IPS DF 6.9 (cell line): ENCODE results near the gene GTPBP1.

Experiments used
- DNase-seq: peaks from one replicate; pipeline ENCODE4 v3.0.0-alpha.2; 2013; ENCODE audit warnings: low read depth, low spot score
- H3K27ac ChIP-seq: one replicate; pipeline ENCODE4 v1.5.1; 2013; ENCODE audit warnings: low read length, control low read depth
- H3K27me3 ChIP-seq: 2 replicates; pipeline ENCODE4 v1.6.1; 2013; ENCODE audit warnings: mild to moderate bottlenecking, low read length; ENCODE audit not compliant: control insufficient read depth, insufficient read depth
- H3K36me3 ChIP-seq: 2 replicates; pipeline ENCODE4 v1.6.1; 2013; ENCODE audit warnings: low read length; ENCODE audit not compliant: control insufficient read depth, insufficient read depth
- H3K4me1 ChIP-seq: 2 replicates; pipeline ENCODE4 v1.6.1; 2013; ENCODE audit warnings: low read length; ENCODE audit not compliant: control insufficient read depth, insufficient read depth
- H3K4me3 ChIP-seq: 2 replicates; pipeline ENCODE4 v1.5.1; 2013; ENCODE audit warnings: mild to moderate bottlenecking, low read length
- H3K9me3 ChIP-seq: 2 replicates; pipeline ENCODE4 v1.6.1; 2013; ENCODE audit warnings: low read length, inconsistent platforms; ENCODE audit not compliant: control insufficient read depth, insufficient read depth
- WGBS: extraction: QIAGEN DNeasy Blood & Tissue Kit; methylation state at CpG from one replicate; pipeline ENCODE4 v1.1.7; 2013; ENCODE audit warnings: mixed read lengths, missing lambda C conversion rate; ENCODE audit not compliant: insufficient read length, insufficient coverage; 5-methylcytosine and 5-hydroxymethylcytosine counted together

The GTPBP1 gene

GRCh38 chr22:38694049-38694448 lies 11.7 kb upstream of the GTPBP1 start:
- DNase-seq: no peak
- H3K27me3 ChIP-seq: no peaks in the 10 kb centered on the region
- no peak overlapping the region for H3K27ac ChIP-seq
- no CpG with 5 or more reads among the region's 2 CpGs for WGBS
- H3K36me3 ChIP-seq: peaks cover 3% of the 10 kb centered on the region; the same call in 1 of the 2 replicates
- H3K4me1 ChIP-seq: no peaks in the 10 kb centered on the region
- H3K9me3 ChIP-seq: no peaks in the 10 kb centered on the region
- no peak overlapping the region for H3K4me3 ChIP-seq

GRCh38 chr22:38694940-38695339 lies 10.8 kb upstream of the GTPBP1 start:
- Histone ChIP-seq H3K9me3 (no peaks in the 10 kb centered on the region), H3K27me3 (no peaks in the 10 kb centered on the region), H3K27ac (no peak overlapping the region), H3K4me1 (no peaks in the 10 kb centered on the region), H3K36me3 (no peaks in the 10 kb centered on the region; the same call in 1 of the 2 replicates), H3K4me3 (no peak overlapping the region)
- DNase-seq: no peak
- no CpG with 5 or more reads among the region's 3 CpGs for WGBS

GRCh38 chr22:38696606-38697424 lies 8.9 kb upstream of the GTPBP1 start:
- Histone ChIP-seq H3K4me3 (no peak overlapping the region), H3K27ac (no peak overlapping the region), H3K9me3 (no peaks in the 10 kb centered on the region), H3K4me1 (peaks cover 2% of the 10 kb centered on the region; the same call in 1 of the 2 replicates), H3K27me3 (no peaks in the 10 kb centered on the region), H3K36me3 (no peaks in the 10 kb centered on the region; the same call in 1 of the 2 replicates)
- no peak for DNase-seq
- no CpG with 5 or more reads among the region's 3 CpGs for WGBS

GRCh38 chr22:38697425-38698089 lies 8.2 kb upstream of the GTPBP1 start:
- Histone ChIP-seq H3K27ac (no peak overlapping the region), H3K4me3 (no peak overlapping the region), H3K4me1 (peaks cover 2% of the 10 kb centered on the region; the same call in 1 of the 2 replicates), H3K9me3 (no peaks in the 10 kb centered on the region), H3K36me3 (no peaks in the 10 kb centered on the region; the same call in 1 of the 2 replicates), H3K27me3 (no peaks in the 10 kb centered on the region)
- DNase-seq: no peak
- WGBS: no CpG with 5 or more reads among the region's 8 CpGs

- no peak for DNase-seq
- no peaks in the 10 kb centered on the region for H3K9me3 ChIP-seq
- H3K27me3 ChIP-seq: no peaks in the 10 kb centered on the region
- H3K27ac ChIP-seq: no peak overlapping the region
- H3K4me3 ChIP-seq: no peak overlapping the region
- H3K36me3 ChIP-seq: no peaks in the 10 kb centered on the region; the same call in 1 of the 2 replicates
- peaks cover 2% of the 10 kb centered on the region; the same call in 1 of the 2 replicates for H3K4me1 ChIP-seq
- WGBS: no CpG with 5 or more reads among the region's 13 CpGs
These were observed 7.2 kb upstream of the GTPBP1 start for GRCh38 chr22:38698407-38699094.

GRCh38 chr22:38699143-38699542 lies 6.6 kb upstream of the GTPBP1 start:
- H3K27ac ChIP-seq: no peak overlapping the region
- WGBS: no CpG with 5 or more reads among the region's 5 CpGs
- no peak overlapping the region for H3K4me3 ChIP-seq
- H3K9me3 ChIP-seq: no peaks in the 10 kb centered on the region
- DNase-seq: no peak
- peaks cover 2% of the 10 kb centered on the region; the same call in 1 of the 2 replicates for H3K4me1 ChIP-seq
- H3K27me3 ChIP-seq: no peaks in the 10 kb centered on the region
- H3K36me3 ChIP-seq: no peaks in the 10 kb centered on the region; the same call in 1 of the 2 replicates

- Histone ChIP-seq H3K4me1 (peaks cover 2% of the 10 kb centered on the region; the same call in 1 of the 2 replicates), H3K9me3 (no peaks in the 10 kb centered on the region), H3K4me3 (peak overlapping the region; percentile 18; the same call in 1 of the 2 replicates), H3K27me3 (no peaks in the 10 kb centered on the region), H3K27ac (no peak overlapping the region), H3K36me3 (no peaks in the 10 kb centered on the region; the same call in 1 of the 2 replicates)
- no peak for DNase-seq
- WGBS: no CpG with 5 or more reads among the region's 6 CpGs
These were observed 6.0 kb upstream of the GTPBP1 start for GRCh38 chr22:38699784-38700183.

GRCh38 chr22:38700270-38700788 lies 5.4 kb upstream of the GTPBP1 start:
- Histone ChIP-seq H3K9me3 (no peaks in the 10 kb centered on the region), H3K36me3 (no peaks in the 10 kb centered on the region), H3K4me1 (peaks cover 2% of the 10 kb centered on the region; the same call in 1 of the 2 replicates), H3K27ac (no peak overlapping the region), H3K4me3 (peak overlapping the region; percentile 89), H3K27me3 (no peaks in the 10 kb centered on the region)
- no CpG with 5 or more reads among the region's 57 CpGs for WGBS
- no peak for DNase-seq

- no peak within 1 kb of the TSS for H3K27ac ChIP-seq
- peaks cover 2% of the 10 kb centered on the region; the same call in 1 of the 2 replicates for H3K4me1 ChIP-seq
- DNase-seq: peak; percentile 91
- H3K9me3 ChIP-seq: no peaks in the 10 kb centered on the region
- WGBS: no CpG with 5 or more reads among the region's 94 CpGs
- H3K27me3 ChIP-seq: no peaks in the 10 kb centered on the region
- no peaks in the 10 kb centered on the region for H3K36me3 ChIP-seq
- H3K4me3 ChIP-seq: peak within 1 kb of the TSS; percentile 89
These were observed 4.7 kb upstream of the GTPBP1 start, which contains the start of gene JOSD1 for GRCh38 chr22:38700789-38701628. Gene JOSD1 (minus strand): TSS chr22:38700943. CDS start chr22:38699987, 956 bp downstream.
